Measurements from ENCODE around the gene DDX42. TPM values are rescaled to one million over a fixed set of nuclear protein-coding genes. Genes with fewer than 3 reads are reported as not detected.

The DDX42 gene
- total and polyA plus RNA-seq, 2 of the 13 experiments (the other 11 are each of a cell fraction or from before 2014, with no cell fraction given): 87.2 to 92.9 TPM

DNA sequence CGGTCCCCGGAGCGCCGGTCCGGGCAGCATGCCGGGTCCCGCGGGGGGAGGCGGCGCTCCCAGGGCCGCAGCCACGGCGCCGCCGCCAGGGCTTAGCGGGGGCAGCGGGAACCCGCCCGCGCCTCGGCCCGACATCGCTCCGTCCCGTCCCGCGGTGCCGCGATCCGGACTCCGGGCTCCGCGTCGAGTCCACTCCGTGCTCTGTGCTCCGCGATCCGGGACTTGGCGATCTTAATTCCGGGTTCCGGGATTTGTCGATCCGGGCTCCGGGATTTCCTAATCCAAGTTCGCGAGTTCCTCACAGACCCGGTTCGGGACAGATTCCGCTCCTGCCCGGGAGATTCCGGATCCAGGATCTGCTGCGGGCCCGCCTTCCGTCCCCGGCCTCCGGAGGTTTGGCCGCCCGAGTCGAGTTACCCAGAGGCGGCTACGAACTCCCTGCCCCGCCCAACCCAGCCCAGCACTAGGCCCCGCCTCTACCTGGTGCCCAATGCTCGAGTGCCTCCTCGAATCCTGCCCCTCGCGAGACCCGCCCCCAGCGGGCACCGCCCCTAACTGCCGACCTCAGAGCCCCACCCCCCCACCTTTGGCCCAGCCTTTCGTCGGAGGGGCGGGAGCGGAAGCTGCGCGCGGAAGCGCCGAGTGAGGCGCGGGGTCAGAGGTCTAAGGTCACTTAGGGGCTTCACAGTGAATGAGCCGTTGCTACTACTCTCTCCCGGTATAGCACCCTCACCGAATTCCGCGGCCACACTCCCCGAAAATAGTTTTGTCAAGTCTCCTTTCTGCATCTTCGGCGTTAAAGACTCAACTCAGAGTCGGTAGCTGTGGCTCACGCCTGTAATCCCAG, 68.8 kb downstream of the DDX42 start, which contains the start of gene SMARCD2 (continued):
- TF ChIP-seq THAP9 (CRISPR knock-in tag; IDR thresholded peaks at IDR 0.05; ENCODE audit: borderline replicate concordance): no peak; the same call in 1 of the 2 replicates
- TF ChIP-seq ZNF10 (CRISPR knock-in tag; IDR thresholded peaks at IDR 0.05; ENCODE audit: borderline replicate concordance, low read depth): no peak
- TF ChIP-seq KLF9 (CRISPR knock-in tag; IDR thresholded peaks at IDR 0.05; ENCODE audit: low read depth): peak; percentile 91; the same call in 1 of the 2 replicates
- TF ChIP-seq PREB (CRISPR knock-in tag; IDR thresholded peaks at IDR 0.05): peak; percentile 49; the same call in 1 of the 2 replicates
- TF ChIP-seq CEBPZ (IDR thresholded peaks at IDR 0.05; ENCODE audit: low read length): no peak
- TF ChIP-seq RELA (CRISPR knock-in tag; IDR thresholded peaks at IDR 0.05): peak; percentile 80
- peak; percentile 69; the same call in 1 of the 2 replicates for TF ChIP-seq ZSCAN29 (CRISPR knock-in tag; conservative IDR thresholded peaks at IDR 0.05)
- TF ChIP-seq TARDBP (CRISPR knock-in tag; IDR thresholded peaks at IDR 0.05): peak; percentile 98
- TF ChIP-seq RCOR2 (CRISPR knock-in tag; IDR thresholded peaks at IDR 0.05): peak; percentile 10; the same call in 1 of the 2 replicates
- no peak for TF ChIP-seq SMARCE1 (IDR thresholded peaks at IDR 0.05; ENCODE audit: borderline replicate concordance)
- TF ChIP-seq MZF1 (CRISPR knock-in tag; IDR thresholded peaks at IDR 0.05; ENCODE audit: borderline replicate concordance): no peak
- peak; percentile 66; the same call in 1 of the 2 replicates for TF ChIP-seq ZBTB33 (CRISPR knock-in tag; IDR thresholded peaks at IDR 0.05)
- TF ChIP-seq ZFP37 (CRISPR knock-in tag; IDR thresholded peaks at IDR 0.05; ENCODE audit: borderline replicate concordance): peak; percentile 96
- peak; percentile 83 for TF ChIP-seq GABPA (IDR thresholded peaks at IDR 0.05; ENCODE audit: low read depth, low read length)
- TF ChIP-seq GABPA (CRISPR knock-in tag; IDR thresholded peaks at IDR 0.05; ENCODE audit: low read depth): peak; percentile 94
- TF ChIP-seq ZNF296 (CRISPR knock-in tag; conservative IDR thresholded peaks at IDR 0.05): no peak
- peak; percentile 89 for TF ChIP-seq ZNF768 (CRISPR knock-in tag; IDR thresholded peaks at IDR 0.05)
- TF ChIP-seq ZNF3 (CRISPR knock-in tag; IDR thresholded peaks at IDR 0.05): peak; percentile 65; the same call in 1 of the 2 replicates
- TF ChIP-seq ZNF501 (CRISPR knock-in tag; IDR thresholded peaks at IDR 0.05): peak; percentile 81
- peak; percentile 80 for TF ChIP-seq ZNF12 (CRISPR knock-in tag; IDR thresholded peaks at IDR 0.05)
- peak; percentile 89; the same call in 1 of the 2 replicates for TF ChIP-seq ZBTB1 (CRISPR knock-in tag; IDR thresholded peaks at IDR 0.05; ENCODE audit: borderline replicate concordance)
